Kidney glomerular epithelial cell (primary cell): ENCODE measurements around the gene POLR2J.

ENCODE experiments used
- DNase-seq: peaks from one replicate; lab custom pipeline; 2025; lab: John Stamatoyannopoulos, UW

POLR2J gene

GRCh38 chr7:102436118-102436517 is 42.6 kb downstream of the POLR2J start:
- DNase-seq: no peak

GRCh38 chr7:102434039-102434486 is 44.7 kb downstream of the POLR2J start:
- no peak for DNase-seq

GRCh38 chr7:102433219-102434038 is 45.3 kb downstream of the POLR2J start, which contains the start of gene ORAI2:
Gene ORAI2, plus strand, starts transcription at chr7:102433575. Its CDS starts 5,382 bp downstream, at chr7:102438957.
- peak; percentile 31 for DNase-seq

DNA sequence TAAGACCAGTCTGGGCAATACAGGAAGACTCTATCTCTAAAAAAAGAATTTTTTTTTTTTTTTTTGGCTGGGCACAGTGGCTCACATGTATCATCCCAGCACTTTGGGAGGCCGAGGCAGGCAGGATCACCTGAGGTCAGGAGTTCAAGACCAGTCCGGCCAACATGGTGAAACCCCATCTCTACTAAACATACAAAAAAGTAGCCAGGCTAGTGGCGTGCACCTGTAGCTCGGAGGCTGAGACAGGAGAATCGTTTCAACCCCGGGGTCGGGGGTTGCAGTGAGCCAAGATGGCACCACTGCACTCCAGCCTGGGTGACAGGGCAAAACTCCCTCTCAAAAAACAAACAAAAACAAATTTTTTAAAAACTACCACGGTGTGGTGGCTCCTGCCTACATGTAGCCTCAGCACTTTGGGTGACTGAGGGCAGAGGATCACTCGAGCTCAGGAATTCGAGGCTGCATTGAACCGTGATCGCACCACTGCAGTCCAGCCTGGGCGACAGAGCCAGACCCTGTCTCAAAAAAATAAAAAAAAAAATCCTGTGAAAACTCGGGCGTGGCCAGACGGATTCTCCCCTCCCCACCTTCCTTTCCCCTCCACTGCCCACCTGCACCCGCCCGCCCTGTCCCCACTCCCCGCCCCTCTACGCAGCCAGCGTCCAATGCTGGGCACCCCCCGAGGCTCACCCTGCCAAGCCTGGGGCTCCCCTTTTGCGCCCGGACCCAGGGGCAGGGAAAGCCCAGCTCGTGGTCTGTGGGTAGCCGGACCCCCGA is 46.1 kb downstream of the POLR2J start:
- no peak for DNase-seq

DNA sequence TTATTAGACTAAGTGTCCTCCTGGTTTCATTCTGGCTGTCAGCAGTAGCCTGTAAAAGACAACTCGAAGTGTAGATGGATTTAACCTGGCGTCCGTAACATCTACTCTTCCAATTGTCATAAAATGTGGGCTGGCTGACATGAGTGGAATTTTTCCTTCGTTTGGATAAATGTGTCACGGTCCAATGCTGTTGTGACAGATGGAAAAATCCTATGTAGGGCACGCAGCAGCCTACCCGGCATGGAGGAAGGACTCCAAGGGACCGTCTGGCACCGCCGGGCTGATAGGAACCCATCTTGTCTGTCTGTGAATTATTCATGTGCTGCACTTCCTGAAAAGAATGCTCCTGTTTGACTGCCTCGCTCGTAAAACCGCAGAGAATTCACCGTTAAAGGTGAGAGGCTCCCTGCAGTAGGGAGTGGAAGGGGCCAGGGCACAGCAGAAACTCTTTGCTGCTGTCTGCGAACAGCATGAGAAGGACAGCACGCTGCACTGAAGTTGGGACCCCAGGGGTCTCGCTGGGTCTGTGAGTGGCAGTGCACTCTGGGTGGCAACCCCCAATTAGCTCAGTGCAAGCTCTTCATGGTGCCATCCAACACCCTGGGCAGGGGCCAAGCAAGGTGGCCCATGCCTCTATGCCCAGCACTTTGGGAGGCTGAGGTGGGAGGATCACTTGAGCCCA is 47.0 kb downstream of the POLR2J start:
- DNase-seq: peak; percentile 75

GRCh38 chr7:102429141-102429899 is 49.4 kb downstream of the POLR2J start:
- DNase-seq: no peak

DNA sequence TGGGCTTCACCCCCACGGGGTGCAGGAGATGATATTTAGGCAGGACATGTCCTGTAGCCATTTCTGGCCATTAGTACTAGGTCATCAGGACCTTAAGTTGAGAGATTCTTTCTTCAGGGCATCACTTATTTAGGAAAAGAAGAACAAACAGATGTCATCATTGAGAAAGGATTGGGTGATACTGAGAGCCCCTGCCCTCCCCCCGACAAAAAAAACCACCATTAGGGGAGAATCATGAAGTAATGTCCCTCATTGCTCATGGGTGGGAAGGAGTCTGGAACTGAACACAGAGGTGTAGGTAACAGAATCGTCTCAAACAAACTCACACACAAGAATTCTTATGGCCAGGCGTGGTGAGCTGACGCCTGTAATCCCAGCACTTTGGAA is 51.7 kb downstream of the POLR2J start:
- no peak for DNase-seq

DNA sequence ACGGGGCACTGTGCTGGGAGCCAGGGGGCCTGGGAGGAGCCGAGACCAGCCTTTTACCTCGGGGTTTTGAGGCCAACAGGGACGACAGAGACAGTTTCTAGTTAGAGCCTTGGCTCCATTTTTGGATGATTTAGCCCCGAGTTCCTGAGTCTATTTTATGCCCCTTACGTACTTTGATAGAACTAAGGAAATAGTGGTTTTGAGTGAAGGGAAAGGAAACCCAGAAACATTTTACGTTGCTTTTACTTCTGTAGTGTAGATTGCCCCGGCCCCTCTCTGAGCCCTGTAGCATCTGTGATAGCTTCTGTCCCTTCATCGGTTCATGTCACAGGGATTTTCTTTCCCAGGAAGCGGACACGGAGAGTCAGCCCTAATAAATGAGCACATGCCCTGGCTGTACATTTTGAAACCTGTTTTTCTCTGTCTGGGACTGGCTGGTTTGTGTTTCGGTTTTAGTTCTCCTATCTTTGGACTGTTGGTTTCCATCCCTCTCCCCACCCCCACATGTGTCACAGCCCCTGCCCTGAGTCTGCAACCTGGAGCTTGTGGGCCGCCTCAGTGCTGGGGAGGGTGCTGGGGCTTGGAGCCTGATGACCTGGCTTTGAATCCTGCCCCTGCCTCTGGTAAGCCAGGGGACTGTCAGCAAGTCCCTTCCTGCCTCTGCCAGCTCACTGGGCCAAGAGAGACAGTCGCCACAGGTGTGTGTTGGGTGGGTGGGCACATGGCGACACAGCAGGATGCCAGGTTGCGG is 52.3 kb downstream of the POLR2J start:
- no peak for DNase-seq

- no peak for DNase-seq
These were observed 53.0 kb downstream of the POLR2J start for GRCh38 chr7:102425639-102426267.

DNA sequence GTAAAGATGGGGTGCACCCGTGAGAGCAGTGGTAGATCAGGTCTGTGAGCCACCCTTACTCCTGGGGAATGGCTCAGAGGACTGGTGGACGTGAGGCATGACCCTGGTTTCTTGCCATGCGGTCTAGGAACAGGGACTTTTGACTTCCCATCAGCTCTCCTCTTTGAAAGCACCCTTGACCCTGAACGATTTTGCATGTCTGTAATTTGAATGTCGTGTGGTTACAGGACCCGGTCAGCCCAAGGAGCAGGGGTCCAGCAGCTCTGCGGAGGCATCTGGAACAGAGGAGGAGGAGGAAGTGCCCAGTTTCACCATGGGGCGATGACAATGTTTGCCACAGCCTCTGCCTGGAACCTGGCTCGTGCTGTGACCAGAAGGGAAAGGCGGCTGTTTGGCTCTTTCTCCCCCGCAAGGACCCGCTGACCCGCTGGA is 53.9 kb downstream of the POLR2J start:
- no peak for DNase-seq

GRCh38 chr7:102424129-102424551 is 54.6 kb downstream of the POLR2J start:
- DNase-seq: no peak
